K562 (cell line): ENCODE results near the gene HPDL. TPM values are rescaled to one million over a fixed set of nuclear protein-coding genes. Genes with fewer than 3 reads are reported as not detected.
A peak's percentile ranks its signal among the peaks of the same experiment; 100 is the strongest.

ENCODE experiments used
- CREM ChIP-seq: IDR thresholded peaks from 2 replicates; pipeline ENCODE4 v1.6.1; 2014; ENCODE audit warnings: antibody characterized with exemption, low read depth
- CTBP1 ChIP-seq: fragments of 450-650 bp; IDR thresholded peaks from 2 replicates; pipeline ENCODE4 v1.6.1; 2016; ENCODE audit warnings: borderline replicate concordance
- JUNB ChIP-seq: fragments of 450-650 bp; formaldehyde crosslinking; conservative IDR thresholded peaks from 2 replicates; pipeline ENCODE4 v1.4.0; 2020; ENCODE audit warnings: mild to moderate bottlenecking
- STAT5B ChIP-seq: fragments of 250-450 bp; sonication (Bioruptor Pico); IDR thresholded peaks from 2 replicates; pipeline ENCODE4 v1.8.0; 2021; ENCODE audit warnings: mild to moderate bottlenecking, inconsistent platforms
- ZBTB17 ChIP-seq: fragments of 450-650 bp; formaldehyde crosslinking; IDR thresholded peaks from 2 replicates; pipeline ENCODE4 v1.4.0; 2020; ENCODE audit warnings: mild to moderate bottlenecking
- ZNF184 ChIP-seq: sonication (generic); formaldehyde crosslinking; IDR thresholded peaks from 2 replicates; pipeline ENCODE4 v1.5.0; 2020; ENCODE audit warnings: missing genetic modification reagents
- ZNF785 ChIP-seq: fragments of 250-450 bp; sonication (Bioruptor Pico); IDR thresholded peaks from 2 replicates; pipeline ENCODE4 v1.4.0; 2020; ENCODE audit warnings: mild to moderate bottlenecking
- polyA plus RNA-seq, 8 experiments: library from polyadenylated mRNA; depleted of rRNA in 4 of 8; stranded (reverse) in 5 of 8; unstranded in 3 of 8; fragments of >200 nt; fragmentation: Nextera tagmentation in 2 of 8; fragmentation: Illumina TruSeq in 1 of 8; extraction: Ambion mirVana in 2 of 8; extraction: Trizol in 1 of 8; gene quantifications; 2 replicates each; pipeline versions ENCODE4 v1.2.1 to v1.2.3, GENCODE V29; 2011 to 2014; ENCODE audit warnings: inconsistent platforms in 1 of 8, missing spikeins in 1 of 8
- total RNA-seq, 7 experiments: library from RNA; depleted of rRNA in 6 of 7; stranded (reverse); fragments of >200 nt in 6 of 7; fragmentation: Illumina TruSeq in 2 of 7; extraction: Trizol in 2 of 7; gene quantifications; 2 replicates each; pipeline versions ENCODE4 v1.2.1 to v1.2.3, GENCODE V29; 2011 to 2021; ENCODE audit warnings: low replicate concordance in 1 of 7
- TF ChIP-seq, protein P1 (sequence below): fragments of 450-650 bp; IDR thresholded peaks from 2 replicates; pipeline ENCODE4 v1.6.1; 2016; ENCODE audit warnings: mild to moderate bottlenecking, moderate library complexity
- TF ChIP-seq, protein P2 (sequence below): fragments of 450-650 bp; formaldehyde crosslinking; IDR thresholded peaks from 2 replicates; pipeline ENCODE4 v1.4.0; 2020; ENCODE audit warnings: mild to moderate bottlenecking
- TF ChIP-seq, protein P3 (sequence below): fragments of 450-650 bp; IDR thresholded peaks from 2 replicates; pipeline ENCODE4 v1.6.1; 2016
- TF ChIP-seq, protein P4 (sequence below), 2 experiments: fragments of 450-650 bp; IDR thresholded peaks; 2 replicates each; pipeline ENCODE4 v1.6.1; 2016

The HPDL gene
- total and polyA plus RNA-seq, 9 of the 15 experiments (the other 6 are each of a cell fraction or from before 2014, with no cell fraction given), result not detected

DNA sequence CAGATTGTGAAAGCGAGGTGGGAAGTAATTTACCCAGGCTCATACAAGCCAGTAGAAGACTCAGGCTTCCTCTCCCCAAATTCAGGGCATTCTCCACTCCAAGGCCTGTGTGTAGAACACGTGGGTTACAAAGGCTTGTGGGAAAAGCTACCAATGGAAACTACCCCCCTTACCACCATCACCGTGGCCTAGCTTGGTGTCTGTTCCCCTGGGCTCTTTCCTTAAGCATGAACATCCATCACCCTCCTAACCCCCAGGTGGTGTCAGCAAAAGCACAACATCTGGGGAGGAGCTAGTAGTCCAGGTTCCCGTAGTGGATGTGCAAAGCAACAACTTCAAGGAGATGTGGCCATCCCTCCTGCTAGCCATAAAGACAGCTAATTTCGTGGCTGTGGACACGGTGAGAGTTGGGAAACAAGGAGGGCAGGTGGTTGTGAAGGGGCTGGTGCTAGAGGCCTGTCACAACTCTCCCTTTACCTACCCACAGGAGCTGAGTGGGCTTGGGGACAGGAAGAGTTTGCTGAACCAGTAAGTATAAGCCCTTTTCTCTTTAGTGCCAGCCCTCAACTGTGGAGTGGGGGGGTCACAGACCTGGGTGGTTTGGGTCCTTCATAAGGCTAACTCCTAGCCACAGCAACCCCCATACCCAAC is 14.2 kb downstream of the HPDL start (continued):
- TF ChIP-seq, protein P1, sequence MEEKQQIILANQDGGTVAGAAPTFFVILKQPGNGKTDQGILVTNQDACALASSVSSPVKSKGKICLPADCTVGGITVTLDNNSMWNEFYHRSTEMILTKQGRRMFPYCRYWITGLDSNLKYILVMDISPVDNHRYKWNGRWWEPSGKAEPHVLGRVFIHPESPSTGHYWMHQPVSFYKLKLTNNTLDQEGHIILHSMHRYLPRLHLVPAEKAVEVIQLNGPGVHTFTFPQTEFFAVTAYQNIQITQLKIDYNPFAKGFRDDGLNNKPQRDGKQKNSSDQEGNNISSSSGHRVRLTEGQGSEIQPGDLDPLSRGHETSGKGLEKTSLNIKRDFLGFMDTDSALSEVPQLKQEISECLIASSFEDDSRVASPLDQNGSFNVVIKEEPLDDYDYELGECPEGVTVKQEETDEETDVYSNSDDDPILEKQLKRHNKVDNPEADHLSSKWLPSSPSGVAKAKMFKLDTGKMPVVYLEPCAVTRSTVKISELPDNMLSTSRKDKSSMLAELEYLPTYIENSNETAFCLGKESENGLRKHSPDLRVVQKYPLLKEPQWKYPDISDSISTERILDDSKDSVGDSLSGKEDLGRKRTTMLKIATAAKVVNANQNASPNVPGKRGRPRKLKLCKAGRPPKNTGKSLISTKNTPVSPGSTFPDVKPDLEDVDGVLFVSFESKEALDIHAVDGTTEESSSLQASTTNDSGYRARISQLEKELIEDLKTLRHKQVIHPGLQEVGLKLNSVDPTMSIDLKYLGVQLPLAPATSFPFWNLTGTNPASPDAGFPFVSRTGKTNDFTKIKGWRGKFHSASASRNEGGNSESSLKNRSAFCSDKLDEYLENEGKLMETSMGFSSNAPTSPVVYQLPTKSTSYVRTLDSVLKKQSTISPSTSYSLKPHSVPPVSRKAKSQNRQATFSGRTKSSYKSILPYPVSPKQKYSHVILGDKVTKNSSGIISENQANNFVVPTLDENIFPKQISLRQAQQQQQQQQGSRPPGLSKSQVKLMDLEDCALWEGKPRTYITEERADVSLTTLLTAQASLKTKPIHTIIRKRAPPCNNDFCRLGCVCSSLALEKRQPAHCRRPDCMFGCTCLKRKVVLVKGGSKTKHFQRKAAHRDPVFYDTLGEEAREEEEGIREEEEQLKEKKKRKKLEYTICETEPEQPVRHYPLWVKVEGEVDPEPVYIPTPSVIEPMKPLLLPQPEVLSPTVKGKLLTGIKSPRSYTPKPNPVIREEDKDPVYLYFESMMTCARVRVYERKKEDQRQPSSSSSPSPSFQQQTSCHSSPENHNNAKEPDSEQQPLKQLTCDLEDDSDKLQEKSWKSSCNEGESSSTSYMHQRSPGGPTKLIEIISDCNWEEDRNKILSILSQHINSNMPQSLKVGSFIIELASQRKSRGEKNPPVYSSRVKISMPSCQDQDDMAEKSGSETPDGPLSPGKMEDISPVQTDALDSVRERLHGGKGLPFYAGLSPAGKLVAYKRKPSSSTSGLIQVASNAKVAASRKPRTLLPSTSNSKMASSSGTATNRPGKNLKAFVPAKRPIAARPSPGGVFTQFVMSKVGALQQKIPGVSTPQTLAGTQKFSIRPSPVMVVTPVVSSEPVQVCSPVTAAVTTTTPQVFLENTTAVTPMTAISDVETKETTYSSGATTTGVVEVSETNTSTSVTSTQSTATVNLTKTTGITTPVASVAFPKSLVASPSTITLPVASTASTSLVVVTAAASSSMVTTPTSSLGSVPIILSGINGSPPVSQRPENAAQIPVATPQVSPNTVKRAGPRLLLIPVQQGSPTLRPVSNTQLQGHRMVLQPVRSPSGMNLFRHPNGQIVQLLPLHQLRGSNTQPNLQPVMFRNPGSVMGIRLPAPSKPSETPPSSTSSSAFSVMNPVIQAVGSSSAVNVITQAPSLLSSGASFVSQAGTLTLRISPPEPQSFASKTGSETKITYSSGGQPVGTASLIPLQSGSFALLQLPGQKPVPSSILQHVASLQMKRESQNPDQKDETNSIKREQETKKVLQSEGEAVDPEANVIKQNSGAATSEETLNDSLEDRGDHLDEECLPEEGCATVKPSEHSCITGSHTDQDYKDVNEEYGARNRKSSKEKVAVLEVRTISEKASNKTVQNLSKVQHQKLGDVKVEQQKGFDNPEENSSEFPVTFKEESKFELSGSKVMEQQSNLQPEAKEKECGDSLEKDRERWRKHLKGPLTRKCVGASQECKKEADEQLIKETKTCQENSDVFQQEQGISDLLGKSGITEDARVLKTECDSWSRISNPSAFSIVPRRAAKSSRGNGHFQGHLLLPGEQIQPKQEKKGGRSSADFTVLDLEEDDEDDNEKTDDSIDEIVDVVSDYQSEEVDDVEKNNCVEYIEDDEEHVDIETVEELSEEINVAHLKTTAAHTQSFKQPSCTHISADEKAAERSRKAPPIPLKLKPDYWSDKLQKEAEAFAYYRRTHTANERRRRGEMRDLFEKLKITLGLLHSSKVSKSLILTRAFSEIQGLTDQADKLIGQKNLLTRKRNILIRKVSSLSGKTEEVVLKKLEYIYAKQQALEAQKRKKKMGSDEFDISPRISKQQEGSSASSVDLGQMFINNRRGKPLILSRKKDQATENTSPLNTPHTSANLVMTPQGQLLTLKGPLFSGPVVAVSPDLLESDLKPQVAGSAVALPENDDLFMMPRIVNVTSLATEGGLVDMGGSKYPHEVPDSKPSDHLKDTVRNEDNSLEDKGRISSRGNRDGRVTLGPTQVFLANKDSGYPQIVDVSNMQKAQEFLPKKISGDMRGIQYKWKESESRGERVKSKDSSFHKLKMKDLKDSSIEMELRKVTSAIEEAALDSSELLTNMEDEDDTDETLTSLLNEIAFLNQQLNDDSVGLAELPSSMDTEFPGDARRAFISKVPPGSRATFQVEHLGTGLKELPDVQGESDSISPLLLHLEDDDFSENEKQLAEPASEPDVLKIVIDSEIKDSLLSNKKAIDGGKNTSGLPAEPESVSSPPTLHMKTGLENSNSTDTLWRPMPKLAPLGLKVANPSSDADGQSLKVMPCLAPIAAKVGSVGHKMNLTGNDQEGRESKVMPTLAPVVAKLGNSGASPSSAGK, result peak; percentile 48; the same call in 1 of the 2 replicates
- TF ChIP-seq ZNF785, result no peak
- TF ChIP-seq, protein P2, sequence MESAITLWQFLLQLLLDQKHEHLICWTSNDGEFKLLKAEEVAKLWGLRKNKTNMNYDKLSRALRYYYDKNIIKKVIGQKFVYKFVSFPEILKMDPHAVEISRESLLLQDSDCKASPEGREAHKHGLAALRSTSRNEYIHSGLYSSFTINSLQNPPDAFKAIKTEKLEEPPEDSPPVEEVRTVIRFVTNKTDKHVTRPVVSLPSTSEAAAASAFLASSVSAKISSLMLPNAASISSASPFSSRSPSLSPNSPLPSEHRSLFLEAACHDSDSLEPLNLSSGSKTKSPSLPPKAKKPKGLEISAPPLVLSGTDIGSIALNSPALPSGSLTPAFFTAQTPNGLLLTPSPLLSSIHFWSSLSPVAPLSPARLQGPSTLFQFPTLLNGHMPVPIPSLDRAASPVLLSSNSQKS (CRISPR knock-in tag), result no peak
- TF ChIP-seq JUNB (CRISPR knock-in tag), result no peak
- no peak for TF ChIP-seq ZNF184 (CRISPR knock-in tag)
- TF ChIP-seq ZBTB17, result no peak
- TF ChIP-seq, protein P3, sequence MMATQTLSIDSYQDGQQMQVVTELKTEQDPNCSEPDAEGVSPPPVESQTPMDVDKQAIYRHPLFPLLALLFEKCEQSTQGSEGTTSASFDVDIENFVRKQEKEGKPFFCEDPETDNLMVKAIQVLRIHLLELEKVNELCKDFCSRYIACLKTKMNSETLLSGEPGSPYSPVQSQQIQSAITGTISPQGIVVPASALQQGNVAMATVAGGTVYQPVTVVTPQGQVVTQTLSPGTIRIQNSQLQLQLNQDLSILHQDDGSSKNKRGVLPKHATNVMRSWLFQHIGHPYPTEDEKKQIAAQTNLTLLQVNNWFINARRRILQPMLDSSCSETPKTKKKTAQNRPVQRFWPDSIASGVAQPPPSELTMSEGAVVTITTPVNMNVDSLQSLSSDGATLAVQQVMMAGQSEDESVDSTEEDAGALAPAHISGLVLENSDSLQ, result peak; percentile 53; the same call in 1 of the 2 replicates
- no peak; the same call in 1 of the 2 replicates for TF ChIP-seq CREM
- no peak for TF ChIP-seq STAT5B (CRISPR knock-in tag)
- peak; percentile 82 for TF ChIP-seq CTBP1
- TF ChIP-seq, protein P4, sequence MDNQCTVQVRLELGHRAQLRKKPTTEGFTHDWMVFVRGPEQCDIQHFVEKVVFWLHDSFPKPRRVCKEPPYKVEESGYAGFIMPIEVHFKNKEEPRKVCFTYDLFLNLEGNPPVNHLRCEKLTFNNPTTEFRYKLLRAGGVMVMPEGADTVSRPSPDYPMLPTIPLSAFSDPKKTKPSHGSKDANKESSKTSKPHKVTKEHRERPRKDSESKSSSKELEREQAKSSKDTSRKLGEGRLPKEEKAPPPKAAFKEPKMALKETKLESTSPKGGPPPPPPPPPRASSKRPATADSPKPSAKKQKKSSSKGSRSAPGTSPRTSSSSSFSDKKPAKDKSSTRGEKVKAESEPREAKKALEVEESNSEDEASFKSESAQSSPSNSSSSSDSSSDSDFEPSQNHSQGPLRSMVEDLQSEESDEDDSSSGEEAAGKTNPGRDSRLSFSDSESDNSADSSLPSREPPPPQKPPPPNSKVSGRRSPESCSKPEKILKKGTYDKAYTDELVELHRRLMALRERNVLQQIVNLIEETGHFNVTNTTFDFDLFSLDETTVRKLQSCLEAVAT (IDR thresholded peaks at IDR 0.05), result no peak
